Aorta (tissue), 5 donors: Measurements from ENCODE around the gene NFAM1. TPM values are rescaled to one million over a fixed set of nuclear protein-coding genes. Genes with fewer than 3 reads are reported as not detected.

Source experiments
- ATAC-seq: fragments of 200-7000 bp; cut with Tn5 transposase; one replicate; pipeline ENCODE4 v1.9.1; 2022; ENCODE audit warnings: moderate library complexity; ENCODE audit not compliant: low FRiP score
- DNase-seq, 2 donors: peaks; one replicate each; pipeline ENCODE4 v3.0.0-alpha.2; 2020
- H3K27ac ChIP-seq, 2 donors: one replicate each; pipeline ENCODE4 v1.5.1; 2013; ENCODE audit warnings: low read length in 2 of 2, mild to moderate bottlenecking in 2 of 2, moderate library complexity in 2 of 2, control low read depth in 1 of 2, inconsistent platforms in 1 of 2, low read depth in 1 of 2
- H3K27me3 ChIP-seq, 2 donors: one replicate each; pipeline ENCODE4 v1.6.1; 2013; ENCODE audit warnings: control low read depth in 1 of 2, low read length in 1 of 2, mild to moderate bottlenecking in 1 of 2, moderate library complexity in 1 of 2; ENCODE audit not compliant: insufficient read depth in 2 of 2, control insufficient read depth in 1 of 2
- H3K36me3 ChIP-seq, 2 donors: one replicate each; pipeline ENCODE4 v1.6.1; 2013; ENCODE audit warnings: control low read depth in 1 of 2, low read length in 1 of 2, mild to moderate bottlenecking in 1 of 2; ENCODE audit not compliant: insufficient read depth in 2 of 2, control insufficient read depth in 1 of 2
- H3K4me1 ChIP-seq, 2 donors: one replicate each; pipeline ENCODE4 v1.6.1; 2013; ENCODE audit warnings: low read length in 2 of 2, control low read depth in 1 of 2, mild to moderate bottlenecking in 1 of 2, moderate library complexity in 1 of 2; ENCODE audit not compliant: insufficient read depth in 2 of 2, control insufficient read depth in 1 of 2
- H3K4me3 ChIP-seq, 2 donors: one replicate each; pipeline ENCODE4 v1.5.1; 2013; ENCODE audit warnings: low read length in 2 of 2, control low read depth in 1 of 2, mild to moderate bottlenecking in 1 of 2
- H3K9me3 ChIP-seq: one replicate; pipeline ENCODE4 v1.6.1; 2013; ENCODE audit warnings: mild to moderate bottlenecking, low read length; ENCODE audit not compliant: control insufficient read depth
- WGBS, 2 donors: extraction: QIAGEN DNeasy Blood & Tissue Kit; methylation state at CpG; one replicate each; pipeline ENCODE4 v1.1.7; 2013; 5-methylcytosine and 5-hydroxymethylcytosine counted together
- intact Hi-C, 2 donors: fragments of 100-400 bp; cut with DNase I; formaldehyde crosslinking; loops; one replicate each; pipeline versions ENCODE4 v1.14.2 to v1.15.0; 2022
- polyA plus RNA-seq, 2 donors: library from polyadenylated mRNA; stranded (reverse); fragments of 200-250 nt; gene quantifications; one replicate each; pipeline ENCODE4 v1.2.3, GENCODE V29; 2013
- total RNA-seq, 2 donors: library from RNA; stranded (reverse); fragmentation: NEBNext Ultra II Directional; extraction: Animal tissue kit (Norgen Biotek cat#: 25700); gene quantifications; one replicate each; pipeline ENCODE4 v1.2.1, GENCODE V29; 2021
- donor health status: healthy with polysubstance abuse.
- donor health status: Bipolar disorder and iron deficiency.
- donor health status: DM: no; HTN: no; CAD: no.
- donor health status: DM: no; HTN: no; CAD: no.
- donor health status: DM: yes; HTN: yes; CAD: no.

NFAM1 gene
- total and polyA plus RNA-seq, 4 donors, result 0.38 to 10.5 (median 3.9) TPM

DNA sequence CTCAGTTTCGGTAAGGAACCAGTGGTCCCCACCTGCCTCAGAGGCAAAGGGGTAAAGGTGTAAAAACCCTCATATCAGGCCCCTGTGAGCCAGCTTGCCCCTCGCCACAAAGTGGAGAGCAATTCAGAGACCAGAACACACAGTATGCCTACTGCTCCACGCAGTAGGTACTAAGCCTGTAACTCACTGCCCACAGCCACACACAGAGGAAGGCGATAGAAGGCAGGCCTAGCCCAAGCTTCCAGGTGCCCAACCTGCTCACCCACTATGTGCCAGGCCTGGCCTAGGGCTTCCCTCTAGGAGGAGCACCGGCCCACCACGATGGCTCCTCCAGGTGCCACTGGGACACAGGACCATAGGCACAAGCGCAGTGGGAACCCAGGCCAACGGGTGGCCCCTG lies 98.7 kb downstream of the NFAM1 start:
- Histone ChIP-seq H3K9me3 (no peaks in the 10 kb centered on the region), H3K36me3 (no peaks in the 10 kb centered on the region), H3K27me3 (no peaks in the 10 kb centered on the region), H3K27ac (no peak overlapping the region), H3K4me3 (no peak overlapping the region), H3K4me1 (no peaks in the 10 kb centered on the region)
- intact Hi-C loops, result no loop called here
- no peak for DNase-seq
- no peak for ATAC-seq
- WGBS, 2 donors, result 94% methylated on average over 8 of the region's 8 CpGs

- Histone ChIP-seq H3K36me3 (no peaks in the 10 kb centered on the region), H3K9me3 (no peaks in the 10 kb centered on the region), H3K27me3 (no peaks in the 10 kb centered on the region), H3K27ac (no peak overlapping the region), H3K4me3 (no peak overlapping the region), H3K4me1 (no peaks in the 10 kb centered on the region)
- DNase-seq (no peak), ATAC-seq (no peak)
- WGBS, 2 donors, result 81 to 86% methylated on average over 7 of the region's 7 CpGs
- intact Hi-C loops, result no loop called here
Observed at GRCh38 chr22:42332089-42332488, 100.1 kb downstream of the NFAM1 start.

DNA sequence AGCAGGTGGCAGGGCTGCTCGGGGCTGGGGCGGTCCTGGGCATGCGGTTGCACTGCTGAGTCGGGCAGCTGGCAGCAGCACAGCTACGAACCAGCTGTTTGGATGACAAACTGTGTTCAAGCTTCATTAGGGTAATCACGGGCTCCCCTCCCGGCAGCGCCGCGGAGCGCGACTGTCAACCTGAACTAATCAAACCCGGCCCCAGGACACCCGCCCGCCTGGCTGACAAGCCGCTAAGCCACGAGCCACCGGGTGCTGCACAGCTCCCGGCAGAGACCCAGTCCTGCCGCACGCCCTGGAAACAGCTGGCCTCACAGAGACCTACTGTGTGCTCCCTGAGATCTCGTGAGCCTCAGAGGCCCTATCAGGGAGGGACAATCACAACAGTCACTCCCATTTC lies 101.2 kb downstream of the NFAM1 start:
- WGBS, 2 donors, result 66 to 67% methylated on average over 22 of the region's 22 CpGs
- intact Hi-C loops, result no loop called here
- no peak for ATAC-seq

More for the DNA sequence above, 101.2 kb downstream of the NFAM1 start:
- Histone ChIP-seq H3K9me3 (no peaks in the 10 kb centered on the region), H3K4me3 (no peak overlapping the region), H3K27me3 (no peaks in the 10 kb centered on the region), H3K27ac (no peak overlapping the region), H3K36me3 (no peaks in the 10 kb centered on the region), H3K4me1 (no peaks in the 10 kb centered on the region)
- DNase-seq, result no peak

Other genes starting within 250 kb of the NFAM1 start
- gene TCF20, start 161.8 kb downstream of the NFAM1 start, total RNA-seq, result 10 to 100 TPM; 29.9 to 42.9 TPM
- gene TCF20, start 161.8 kb downstream of the NFAM1 start, polyA plus RNA-seq, result 1 to 10 TPM; 6.1 to 6.9 TPM
- gene RRP7A, start 87.4 kb upstream of the NFAM1 start, total RNA-seq, result 10 to 100 TPM; 36.0 to 38.9 TPM
- gene RRP7A, start 87.4 kb upstream of the NFAM1 start, polyA plus RNA-seq, result 10 to 100 TPM in 1 of 2 donors, 1 to 10 TPM in 1; 5.3 to 20.3 TPM
- gene SERHL2, start 121.6 kb upstream of the NFAM1 start, total RNA-seq, result 1 to 10 TPM; 2.0 to 2.9 TPM
- gene SERHL2, start 121.6 kb upstream of the NFAM1 start, polyA plus RNA-seq, result 1 to 10 TPM; 1.6 to 4.2 TPM
- gene POLDIP3, start 182.5 kb upstream of the NFAM1 start, total RNA-seq, result 10 to 100 TPM; 49.2 to 49.6 TPM
- 10 to 100 TPM; 26.0 to 32.9 TPM for gene POLDIP3, start 182.5 kb upstream of the NFAM1 start, polyA plus RNA-seq
- gene ATP5MGL, start 208.2 kb upstream of the NFAM1 start, total RNA-seq, result 1 to 10 TPM; 1.5 to 2.7 TPM
- not detected for gene ATP5MGL, start 208.2 kb upstream of the NFAM1 start, polyA plus RNA-seq
- 100 to 1,000 TPM; 430 to 444 TPM for gene CYB5R3, start 217.0 kb upstream of the NFAM1 start, total RNA-seq
- gene CYB5R3, start 217.0 kb upstream of the NFAM1 start, polyA plus RNA-seq, result 100 to 1,000 TPM; 346 to 756 TPM